CD4-positive, alpha-beta T cell treated with Interleukin-17A for 1 hour (primary cell): ENCODE results near the gene C11orf21.

Source experiments
- DNase-seq: peaks from one replicate; pipeline ENCODE4 v3.0.0-alpha.2; 2020

The C11orf21 gene

GRCh38 chr11:2270322-2271076 lies 31.2 kb downstream of the C11orf21 start, which contains the start of gene ASCL2:
TSS of gene ASCL2 (minus strand) at chr11:2270588. CDS start at chr11:2270332, 256 bp downstream.
- peak; percentile 14 for DNase-seq

GRCh38 chr11:2269601-2270321 lies 32.0 kb downstream of the C11orf21 start:
- DNase-seq = peak; percentile 49

- DNase-seq = peak; percentile 42
Observed at GRCh38 chr11:2268729-2269600, 32.8 kb downstream of the C11orf21 start.

GRCh38 chr11:2267851-2268728 lies 33.6 kb downstream of the C11orf21 start:
- DNase-seq = no peak

GRCh38 chr11:2267306-2267850 lies 34.3 kb downstream of the C11orf21 start:
- DNase-seq = no peak

- DNase-seq = no peak
Observed at GRCh38 chr11:2266586-2267305, 35.0 kb downstream of the C11orf21 start.

- peak; percentile 13 for DNase-seq
Observed at GRCh38 chr11:2265854-2266585, 35.7 kb downstream of the C11orf21 start.

GRCh38 chr11:2265396-2265795 lies 36.3 kb downstream of the C11orf21 start:
- peak; percentile 27 for DNase-seq

- no peak for DNase-seq
Observed at GRCh38 chr11:2264366-2265053, 37.2 kb downstream of the C11orf21 start.

GRCh38 chr11:2263724-2264360 lies 37.9 kb downstream of the C11orf21 start:
- no peak for DNase-seq

- no peak for DNase-seq
Observed at GRCh38 chr11:2263071-2263565, 38.6 kb downstream of the C11orf21 start.

- DNase-seq = no peak
Observed at GRCh38 chr11:2262301-2263070, 39.2 kb downstream of the C11orf21 start.

GRCh38 chr11:2261436-2262230 lies 40.1 kb downstream of the C11orf21 start:
- DNase-seq = no peak

- DNase-seq = no peak
Observed at GRCh38 chr11:2260491-2261364, 41.0 kb downstream of the C11orf21 start.

- DNase-seq = no peak
Observed at GRCh38 chr11:2259897-2260451, 41.7 kb downstream of the C11orf21 start.

GRCh38 chr11:2259466-2259830 lies 42.3 kb downstream of the C11orf21 start:
- no peak for DNase-seq
